RPMI8226 (cell line): Measurements from ENCODE around the gene ADSS1.
"Not testable (repeated sequence)": the region's sequence is repeated elsewhere in the genome, so short reads cannot be mapped to it uniquely, and the experiment has no call there.

Experiments used
- DNase-seq: peaks from one replicate; pipeline ENCODE4 v3.0.0-alpha.2; 2015

The ADSS1 gene

DNA sequence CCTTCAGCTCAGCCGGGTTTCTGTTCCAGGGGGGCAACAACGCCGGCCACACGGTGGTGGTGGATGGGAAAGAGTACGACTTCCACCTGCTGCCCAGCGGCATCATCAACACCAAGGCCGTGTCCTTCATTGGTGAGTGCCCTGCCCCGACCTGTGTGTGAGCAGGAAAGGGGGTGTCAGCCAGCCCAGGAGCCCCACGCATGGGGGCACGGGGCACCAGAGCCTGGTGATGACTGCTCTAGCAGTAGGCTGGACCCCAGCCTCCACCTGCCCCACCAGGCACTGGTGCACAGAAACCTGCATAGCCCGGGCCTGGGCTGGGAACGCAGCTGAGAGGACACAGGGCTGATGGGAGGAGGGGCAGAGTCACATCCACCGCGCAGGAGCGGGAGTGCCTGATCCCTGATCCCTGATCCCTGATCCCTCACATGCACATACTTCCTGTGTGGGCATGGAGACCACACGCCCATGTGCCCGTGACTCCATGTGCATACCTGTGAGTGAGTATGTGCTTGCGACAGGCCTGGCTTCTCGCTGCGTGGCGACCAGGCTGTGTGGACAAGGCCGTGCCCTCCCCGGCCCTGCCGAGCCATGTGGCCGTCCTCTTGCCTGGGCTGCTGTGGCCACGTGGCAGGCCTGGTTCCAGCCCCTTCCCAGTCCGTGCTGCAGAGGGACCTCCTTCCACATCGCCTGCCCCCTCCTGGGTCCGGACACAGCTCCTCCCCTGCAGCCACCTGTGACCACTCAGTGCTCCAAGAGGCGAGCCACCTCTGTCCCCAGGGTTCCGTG lies 11.2 kb downstream of the ADSS1 start:
- no peak for DNase-seq

DNA sequence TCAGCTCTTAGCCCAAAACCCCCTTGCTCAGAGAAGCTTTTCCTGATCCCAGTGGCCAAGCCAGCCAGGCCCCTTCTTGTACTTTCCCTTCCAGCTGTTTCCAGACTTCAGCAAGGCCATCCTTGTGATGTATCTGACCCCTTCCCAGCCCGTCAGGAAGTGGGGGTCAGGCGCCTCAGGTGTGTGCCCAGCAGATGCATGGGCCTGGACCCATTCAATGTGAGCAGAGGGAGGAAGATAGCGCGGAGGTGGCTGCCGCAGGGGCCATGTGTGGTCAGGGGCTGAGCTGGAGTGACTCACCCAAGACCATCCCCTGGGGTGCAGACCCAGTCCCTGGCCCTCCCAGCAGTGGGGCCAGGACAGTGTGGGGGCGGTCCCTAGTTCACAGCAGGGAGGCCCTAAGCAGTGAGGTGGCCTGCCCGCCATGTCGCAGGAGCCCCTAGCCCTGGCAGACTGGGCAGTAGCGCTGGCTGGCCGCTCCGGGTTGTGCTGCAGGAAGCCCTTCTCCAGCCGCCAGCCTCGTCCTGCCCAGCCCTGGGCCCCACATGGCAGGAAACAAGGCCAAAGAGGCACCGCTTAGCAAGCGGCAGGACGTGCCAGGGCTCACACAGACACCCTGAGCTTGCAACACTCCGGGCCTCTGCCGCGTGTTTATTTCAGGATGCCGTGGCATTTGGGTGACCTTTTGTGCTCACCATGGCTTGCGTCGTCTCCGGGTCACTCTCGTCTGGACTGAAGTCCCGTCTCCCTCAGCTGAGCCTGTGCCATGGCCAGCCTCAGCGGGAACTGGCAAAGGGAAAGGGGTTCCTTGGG lies 12.0 kb downstream of the ADSS1 start:
- peak; percentile 35 for DNase-seq

GRCh38 chr14:104738375-104739019 lies 14.5 kb downstream of the ADSS1 start:
- DNase-seq, result no peak

- DNase-seq, result no peak
These were observed 15.0 kb downstream of the ADSS1 start for GRCh38 chr14:104739026-104739425.

- peak; percentile 33 for DNase-seq
These were observed 15.8 kb downstream of the ADSS1 start for GRCh38 chr14:104739546-104740516.

- no peak for DNase-seq
These were observed 17.2 kb downstream of the ADSS1 start for GRCh38 chr14:104741108-104741802.

DNA sequence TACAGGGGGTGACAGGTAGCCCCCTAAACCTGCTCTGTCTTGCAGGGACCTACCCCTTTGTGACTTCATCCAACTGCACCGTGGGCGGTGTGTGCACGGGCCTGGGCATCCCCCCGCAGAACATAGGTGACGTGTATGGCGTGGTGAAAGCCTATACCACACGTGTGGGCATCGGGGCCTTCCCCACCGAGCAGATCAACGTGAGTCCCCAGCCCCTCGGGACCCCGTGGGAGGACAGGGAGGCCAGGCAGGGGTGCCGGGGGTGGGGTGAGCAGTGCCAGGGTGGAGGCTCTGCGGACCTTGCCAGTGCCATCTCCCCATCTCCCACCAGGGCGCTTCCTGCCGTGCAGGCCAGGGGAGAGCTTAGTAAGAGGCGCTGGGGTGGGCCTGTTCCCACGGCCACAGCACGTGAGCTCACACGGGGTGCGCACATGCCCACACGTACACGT lies 17.8 kb downstream of the ADSS1 start:
- DNase-seq, result no peak

GRCh38 chr14:104742586-104743455 lies 18.8 kb downstream of the ADSS1 start:
- DNase-seq, result no peak

GRCh38 chr14:104743461-104744380 lies 19.7 kb downstream of the ADSS1 start:
- DNase-seq, result no peak

DNA sequence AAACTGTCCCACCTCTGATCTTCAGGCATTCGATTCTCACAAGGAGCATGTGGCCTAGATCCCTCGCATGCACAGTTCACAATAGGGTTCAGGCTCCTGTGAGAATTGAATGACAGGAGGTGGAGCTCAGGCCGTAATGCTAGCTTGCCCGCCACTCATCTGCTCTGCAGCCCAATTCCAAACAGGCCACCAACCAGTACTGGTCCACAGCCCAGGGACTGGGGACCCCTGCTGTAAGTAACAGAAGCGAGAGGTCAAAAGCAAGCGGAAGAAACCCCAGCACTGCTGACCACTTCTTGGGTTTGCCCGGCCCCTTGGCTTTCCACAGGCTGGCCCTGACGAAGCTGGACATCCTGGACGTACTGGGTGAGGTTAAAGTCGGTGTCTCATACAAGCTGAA lies 20.5 kb downstream of the ADSS1 start:
- no peak for DNase-seq

DNA sequence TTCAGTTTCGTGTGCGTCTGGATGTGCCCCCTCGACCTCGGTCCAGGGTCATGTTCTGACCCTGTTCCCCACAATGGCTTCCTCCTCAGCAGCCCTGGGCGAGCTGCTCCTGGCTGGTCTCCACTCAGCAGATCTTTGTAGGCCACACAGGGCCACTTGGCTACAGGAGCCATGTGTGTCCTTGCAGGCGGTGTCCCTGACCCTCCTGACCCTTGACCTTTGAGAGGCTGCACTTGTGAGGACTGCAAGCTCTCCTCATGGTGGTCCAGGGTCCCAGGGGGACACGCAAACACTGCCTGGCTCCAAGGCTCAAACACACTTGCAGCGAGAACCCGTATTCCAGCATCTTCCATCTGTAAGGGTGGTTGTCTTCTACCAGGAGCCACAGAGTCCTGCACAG lies 21.4 kb downstream of the ADSS1 start:
- DNase-seq, result no peak

DNA sequence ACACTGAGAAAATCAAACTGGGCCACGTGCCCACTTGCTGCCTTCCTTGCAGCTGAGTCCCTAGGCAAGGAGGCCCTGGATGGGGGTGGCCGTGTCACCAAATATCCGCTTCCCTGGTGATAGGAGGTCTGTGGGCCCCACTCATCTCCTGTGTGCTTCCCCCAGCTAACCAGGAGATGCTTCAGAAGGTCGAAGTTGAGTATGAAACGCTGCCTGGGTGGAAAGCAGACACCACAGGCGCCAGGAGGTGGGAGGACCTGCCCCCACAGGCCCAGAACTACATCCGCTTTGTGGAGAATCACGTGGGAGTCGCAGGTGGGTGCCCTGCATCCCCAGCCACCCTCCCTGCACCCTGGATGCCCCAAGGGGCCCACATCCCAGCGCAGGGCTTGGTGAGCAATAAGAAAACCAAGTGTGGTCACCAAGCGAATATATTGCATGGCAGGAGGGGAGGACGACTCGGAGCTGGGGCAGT lies 22.1 kb downstream of the ADSS1 start:
- DNase-seq, result no peak

- DNase-seq, result no peak
These were observed 23.0 kb downstream of the ADSS1 start for GRCh38 chr14:104746934-104747481.

DNA sequence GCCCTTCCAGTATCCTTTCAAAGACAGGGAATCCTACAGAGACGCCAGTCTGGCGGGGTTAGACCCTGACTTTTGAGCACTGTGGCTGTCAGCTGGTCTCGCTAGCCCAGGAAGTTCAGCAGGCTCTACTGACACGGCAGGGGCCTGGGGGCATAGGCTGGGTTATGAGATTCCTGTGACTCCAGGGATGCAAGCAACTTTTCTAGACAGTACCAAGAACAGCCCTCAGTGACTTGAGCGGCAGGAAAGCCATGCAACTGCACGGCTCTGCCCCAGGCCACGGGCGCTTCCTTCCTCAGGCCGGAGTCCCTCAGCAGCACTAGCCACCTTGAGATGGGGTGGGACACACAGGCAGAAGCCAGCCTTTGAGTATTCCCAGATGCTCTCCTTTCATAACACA lies 23.8 kb downstream of the ADSS1 start:
- DNase-seq, result no peak

DNA sequence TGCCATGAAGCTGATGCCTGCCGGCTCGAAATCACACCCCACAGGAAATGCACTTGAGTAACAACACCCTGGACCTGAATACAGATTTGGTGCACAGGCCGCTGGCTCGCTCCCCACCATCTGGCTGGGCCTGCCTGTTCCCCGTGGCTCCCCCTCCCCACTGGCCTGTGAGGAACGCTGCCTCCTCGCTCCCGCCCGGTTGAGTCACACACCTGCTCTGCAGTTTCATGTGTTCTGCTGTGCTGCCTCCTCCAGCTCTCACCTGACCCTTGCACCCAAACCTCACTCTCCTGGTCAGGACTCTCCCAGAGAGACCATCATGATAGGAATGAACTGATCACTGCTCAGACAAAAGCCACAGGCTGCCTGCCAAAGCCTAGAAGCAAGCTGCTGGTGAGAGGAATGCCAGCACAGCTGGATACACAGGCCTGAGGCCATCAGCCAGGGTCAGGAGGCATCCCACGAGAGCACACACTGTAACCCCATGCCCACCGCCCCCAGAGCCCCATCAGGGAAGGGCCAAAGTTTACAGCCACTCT lies 25.2 kb downstream of the ADSS1 start:
- peak; percentile 58 for DNase-seq

- DNase-seq, result no peak
These were observed 26.2 kb downstream of the ADSS1 start for GRCh38 chr14:104750056-104750752.

- DNase-seq, result not testable (repeated sequence)
These were observed 26.7 kb downstream of the ADSS1 start for GRCh38 chr14:104750753-104751057.
